Measurements from ENCODE around the gene FHL2.

Gene FHL2

GRCh38 chr2:105388971-105389381 is 9.9 kb downstream of the FHL2 start:
- Histone ChIP-seq H3K4me3 (ENCODE audit: low read depth, low read length) (no peak overlapping the region), H3K4me1 (no peaks in the 10 kb centered on the region), H3K36me3 (peaks cover 18% of the 10 kb centered on the region), H3K27me3 (no peaks in the 10 kb centered on the region), H3K9me3 (no peaks in the 10 kb centered on the region)
- DNase-seq: no peak
- no peak for TF ChIP-seq CTCF (IDR thresholded peaks at IDR 0.05; ENCODE audit: low read depth, low read length)

- Histone ChIP-seq H3K27me3 (no peaks in the 10 kb centered on the region), H3K36me3 (peaks cover 23% of the 10 kb centered on the region), H3K4me3 (ENCODE audit: low read depth, low read length) (no peak overlapping the region), H3K4me1 (no peaks in the 10 kb centered on the region), H3K9me3 (no peaks in the 10 kb centered on the region)
- no peak for TF ChIP-seq CTCF (IDR thresholded peaks at IDR 0.05; ENCODE audit: low read depth, low read length)
- no peak for DNase-seq
Measured at GRCh38 chr2:105387225-105387624, 11.6 kb downstream of the FHL2 start.

- DNase-seq: no peak
- TF ChIP-seq CTCF (IDR thresholded peaks at IDR 0.05; ENCODE audit: low read depth, low read length): no peak
- H3K36me3 ChIP-seq: peaks cover 25% of the 10 kb centered on the region
- no peaks in the 10 kb centered on the region for H3K27me3 ChIP-seq
- H3K4me1 ChIP-seq: no peaks in the 10 kb centered on the region
- H3K9me3 ChIP-seq: no peaks in the 10 kb centered on the region
- H3K4me3 ChIP-seq (ENCODE audit: low read depth, low read length): no peak overlapping the region
Measured at GRCh38 chr2:105385731-105386540, 12.9 kb downstream of the FHL2 start.

- no peak for TF ChIP-seq CTCF (IDR thresholded peaks at IDR 0.05; ENCODE audit: low read depth, low read length)
- Histone ChIP-seq H3K27me3 (no peaks in the 10 kb centered on the region), H3K9me3 (no peaks in the 10 kb centered on the region), H3K4me3 (ENCODE audit: low read depth, low read length) (no peak overlapping the region), H3K36me3 (peaks cover 28% of the 10 kb centered on the region), H3K4me1 (no peaks in the 10 kb centered on the region)
- DNase-seq: no peak
Measured at GRCh38 chr2:105384861-105385260, 14.0 kb downstream of the FHL2 start.

- DNase-seq: no peak
- no peak for TF ChIP-seq CTCF (IDR thresholded peaks at IDR 0.05; ENCODE audit: low read depth, low read length)
- Histone ChIP-seq H3K9me3 (no peaks in the 10 kb centered on the region), H3K27me3 (no peaks in the 10 kb centered on the region), H3K4me1 (no peaks in the 10 kb centered on the region), H3K4me3 (ENCODE audit: low read depth, low read length) (no peak overlapping the region), H3K36me3 (peaks cover 28% of the 10 kb centered on the region)
Measured at GRCh38 chr2:105384216-105384615, 14.6 kb downstream of the FHL2 start.

GRCh38 chr2:105383432-105384166 is 15.3 kb downstream of the FHL2 start:
- Histone ChIP-seq H3K4me1 (peaks cover 5% of the 10 kb centered on the region), H3K4me3 (ENCODE audit: low read depth, low read length) (no peak overlapping the region), H3K36me3 (peaks cover 28% of the 10 kb centered on the region), H3K9me3 (no peaks in the 10 kb centered on the region), H3K27me3 (no peaks in the 10 kb centered on the region)
- DNase-seq: no peak
- no peak for TF ChIP-seq CTCF (IDR thresholded peaks at IDR 0.05; ENCODE audit: low read depth, low read length)

Measured in BE2C (cell line).